GM23338 (cell line): ENCODE results near the gene BAG5. TPM values are rescaled to one million over a fixed set of nuclear protein-coding genes. Genes with fewer than 3 reads are reported as not detected.

Experiments
- ATAC-seq: fragments of 200-7000 bp; cut with Tn5 transposase; 3 replicates; pipeline ENCODE4 v1.9.1; 2020
- DNase-seq: peaks from one replicate; pipeline ENCODE4 v3.0.0-alpha.2; 2015; ENCODE audit warnings: low spot score
- H2AFZ ChIP-seq: fragments of 200-600 bp; sonication (generic); 2 replicates; pipeline ENCODE4 v1.8.0; 2016; ENCODE audit warnings: antibody characterized with exemption, mild to moderate bottlenecking, moderate library complexity
- H3F3A ChIP-seq: fragments of 200-600 bp; sonication (generic); replicated peaks from 2 replicates; pipeline ENCODE4 v1.8.0; 2017; ENCODE audit warnings: antibody characterized with exemption, mixed run types, low read depth
- H3K27ac ChIP-seq: fragments of 200-600 bp; sonication (generic); 2 replicates; pipeline ENCODE4 v1.6.1; 2016; ENCODE audit warnings: low read depth
- H3K27me3 ChIP-seq: fragments of 200-600 bp; sonication (generic); 2 replicates; pipeline ENCODE4 v1.8.0; 2016; ENCODE audit warnings: mild to moderate bottlenecking, mixed run types, moderate library complexity; ENCODE audit not compliant: insufficient read depth
- H3K36me3 ChIP-seq: fragments of 200-600 bp; sonication (generic); 2 replicates; pipeline ENCODE4 v1.8.0; 2016; ENCODE audit warnings: mild to moderate bottlenecking; ENCODE audit not compliant: insufficient read depth
- H3K4me1 ChIP-seq: fragments of 200-600 bp; sonication (generic); 2 replicates; pipeline ENCODE4 v1.8.0; 2016; ENCODE audit warnings: mild to moderate bottlenecking, moderate library complexity; ENCODE audit not compliant: insufficient read depth
- H3K4me2 ChIP-seq: fragments of 200-600 bp; sonication (generic); 2 replicates; pipeline ENCODE4 v1.7.1; 2017; ENCODE audit warnings: mixed run types
- H3K4me3 ChIP-seq: fragments of 200-600 bp; sonication (generic); 2 replicates; pipeline ENCODE4 v1.6.1; 2016; ENCODE audit warnings: mixed run types
- H3K79me2 ChIP-seq: fragments of 200-600 bp; sonication (generic); replicated peaks from 2 replicates; pipeline ENCODE4 v1.8.0; 2017; ENCODE audit warnings: mild to moderate bottlenecking; ENCODE audit not compliant: insufficient read depth
- H3K9me2 ChIP-seq: fragments of 200-600 bp; sonication (generic); 2 replicates; pipeline ENCODE4 v1.8.0; 2017; ENCODE audit not compliant: insufficient read depth
- H4K20me1 ChIP-seq: fragments of 200-600 bp; sonication (generic); replicated peaks from 2 replicates; pipeline ENCODE4 v1.8.0; 2017; ENCODE audit warnings: mild to moderate bottlenecking; ENCODE audit not compliant: insufficient read depth
- H3K27ac Mint-ChIP-seq: 2 replicates; pipeline ENCODE4 v1.8.0; 2020; ENCODE audit warnings: inconsistent platforms, mild to moderate bottlenecking, moderate library complexity, mixed read lengths
- H3K27me3 Mint-ChIP-seq: 3 replicates; pipeline ENCODE4 v1.8.0; 2022; ENCODE audit warnings: low read depth, mild to moderate bottlenecking, moderate library complexity, mixed read lengths, inconsistent platforms; ENCODE audit not compliant: insufficient read depth, poor library complexity
- H3K36me3 Mint-ChIP-seq: 3 replicates; pipeline ENCODE4 v1.8.0; 2021; ENCODE audit warnings: low read depth, mild to moderate bottlenecking, inconsistent platforms, moderate library complexity, mixed read lengths
- H3K4me1 Mint-ChIP-seq: 3 replicates; pipeline ENCODE4 v1.8.0; 2020; ENCODE audit warnings: mild to moderate bottlenecking, inconsistent platforms, mixed read lengths
- H3K4me3 Mint-ChIP-seq: 3 replicates; pipeline ENCODE4 v1.8.0; 2021; ENCODE audit warnings: moderate library complexity, mild to moderate bottlenecking, inconsistent platforms, mixed read lengths
- H3K9me3 Mint-ChIP-seq: 3 replicates; pipeline ENCODE4 v1.8.0; 2020; ENCODE audit warnings: moderate library complexity, mild to moderate bottlenecking, inconsistent platforms, mixed read lengths
- CREB1 ChIP-seq: fragments of 250-450 bp; sonication (Bioruptor Pico); IDR thresholded peaks from 2 replicates; pipeline ENCODE4 v1.5.0; 2020; ENCODE audit warnings: low read depth, mild to moderate bottlenecking, moderate library complexity
- CTCF ChIP-seq, 2 experiments: fragments of 200-600 bp in 1 of 2; sonication (generic) in 1 of 2; conservative IDR thresholded peaks; 2 replicates each; pipeline versions ENCODE4 v1.5.1 to v1.6.1; 2016 to 2017; ENCODE audit warnings: antibody characterized with exemption in 2 of 2, low read depth in 2 of 2, mild to moderate bottlenecking in 2 of 2, moderate library complexity in 1 of 2
- ETS1 ChIP-seq: IDR thresholded peaks from 2 replicates; pipeline ENCODE4 v1.6.1; 2016; ENCODE audit warnings: antibody characterized with exemption
- EZH2 ChIP-seq: fragments of 200-600 bp; sonication (generic); IDR thresholded peaks from one replicate; pipeline ENCODE4 v1.8.0; 2017; ENCODE audit warnings: antibody characterized with exemption, mild to moderate bottlenecking, low read depth; ENCODE audit not compliant: unreplicated experiment
- EZH2phosphoT487 ChIP-seq: fragments of 200-600 bp; sonication (generic); IDR thresholded peaks from one replicate; pipeline ENCODE4 v1.8.1; 2018; ENCODE audit warnings: antibody characterized with exemption; ENCODE audit not compliant: unreplicated experiment
- JUNB ChIP-seq: IDR thresholded peaks from one replicate; pipeline ENCODE4 v1.6.1; 2016; ENCODE audit warnings: antibody characterized with exemption; ENCODE audit not compliant: unreplicated experiment
- NANOG ChIP-seq: IDR thresholded peaks from 2 replicates; pipeline ENCODE4 v1.6.1; 2016; ENCODE audit warnings: antibody characterized with exemption, borderline replicate concordance
- POLR2AphosphoS5 ChIP-seq: IDR thresholded peaks from 2 replicates; pipeline ENCODE4 v1.6.1; 2016; ENCODE audit warnings: antibody characterized with exemption, low read depth
- REST ChIP-seq: IDR thresholded peaks from one replicate; pipeline ENCODE4 v1.6.1; 2018; ENCODE audit warnings: antibody characterized with exemption; ENCODE audit not compliant: unreplicated experiment
- STAT1 ChIP-seq: IDR thresholded peaks from one replicate; pipeline ENCODE4 v1.6.1; 2016; ENCODE audit warnings: antibody characterized with exemption; ENCODE audit not compliant: unreplicated experiment
- ZNF114 ChIP-seq: fragments of 250-450 bp; sonication (Bioruptor Pico); IDR thresholded peaks from 2 replicates; pipeline ENCODE4 v1.5.0; 2020; ENCODE audit warnings: mild to moderate bottlenecking, moderate library complexity
- ZNF331 ChIP-seq: fragments of 250-450 bp; sonication (Bioruptor Pico); IDR thresholded peaks from 2 replicates; pipeline ENCODE4 v1.5.0; 2020; ENCODE audit warnings: low read depth, mild to moderate bottlenecking, moderate library complexity
- ZNF462 ChIP-seq: fragments of 250-450 bp; sonication (Bioruptor Pico); IDR thresholded peaks from 2 replicates; pipeline ENCODE4 v1.5.0; 2020; ENCODE audit warnings: mild to moderate bottlenecking, moderate library complexity
- polyA plus RNA-seq: library from polyadenylated mRNA; unstranded; fragments of >200 nt; fragmentation: Nextera tagmentation; extraction: Ambion mirVana; gene quantifications from 2 replicates; pipeline ENCODE4 v1.2.1, GENCODE V29; 2016
- total RNA-seq: library from RNA; depleted of rRNA; stranded (reverse); fragments of >200 nt; shearing (Covaris generic); gene quantifications from 2 replicates; pipeline ENCODE4 v1.2.3, GENCODE V29; 2014

The BAG5 gene
- total and polyA plus RNA-seq, 2 experiments from 2014 or later = 21.1 to 29.2 TPM

- Histone ChIP-seq H3K36me3 (no peaks in the 10 kb centered on the region), H2AFZ (peak overlapping the region; percentile 73; the same call in 1 of the 2 replicates), H3K4me2 (peak overlapping the region; percentile 84), H3K27me3 (no peaks in the 10 kb centered on the region; the same call in 1 of the 2 replicates), H3K4me1 (peaks cover 18% of the 10 kb centered on the region), H3F3A (0 out of 2 replicates have a peak, but pooled peaks cover 3% of the 10 kb centered on the region), H3K4me3 (peak overlapping the region; percentile 53), H3K79me2 (no peaks in the 10 kb centered on the region), H3K27ac (peak overlapping the region; percentile 94), H4K20me1 (no peaks in the 10 kb centered on the region), H3K9me2 (no peaks in the 10 kb centered on the region)
- H3K4me3 Mint-ChIP-seq = peak overlapping the region; percentile 29; the same call in 2 of the 3 replicates
- ATAC-seq (peak; percentile 70), DNase-seq (peak; percentile 94)
- TF ChIP-seq CTCF (conservative IDR thresholded peaks at IDR 0.05; ENCODE audit: low read depth in 2 of 2) (no peak), POLR2AphosphoS5 (peak; percentile 65), EZH2 (no peak), EZH2phosphoT487 (no peak), ZNF331 (CRISPR knock-in tag) (no peak), REST (peak; percentile 5), JUNB (no peak), STAT1 (no peak), CREB1 (CRISPR knock-in tag) (peak; percentile 81), ZNF462 (no peak), ZNF114 (CRISPR knock-in tag) (no peak), ETS1 (no peak), NANOG (no peak)
- peaks cover 12% of the 10 kb centered on the region; the same call in 2 of the 3 replicates for H3K4me1 Mint-ChIP-seq
- H3K36me3 Mint-ChIP-seq = no peaks in the 10 kb centered on the region
- H3K27ac Mint-ChIP-seq = peak overlapping the region; percentile 80; the same call in 1 of the 2 replicates
- peaks cover 13% of the 10 kb centered on the region for H3K27me3 Mint-ChIP-seq
- H3K9me3 Mint-ChIP-seq = no peaks in the 10 kb centered on the region
Observed at GRCh38 chr14:103542605-103543088, 19.8 kb downstream of the BAG5 start.
